GM19193 (cell line): Measurements from ENCODE around the gene BAZ1A.
A peak's percentile ranks its signal among the peaks of the same experiment; 100 is the strongest.

Experiments used
- POLR2A ChIP-seq: IDR thresholded peaks from 4 replicates; pipeline ENCODE4 v1.6.1; 2011; ENCODE audit not compliant: insufficient read depth, insufficient read length; ENCODE audit errors: extremely low read depth

Gene BAZ1A, protein sequence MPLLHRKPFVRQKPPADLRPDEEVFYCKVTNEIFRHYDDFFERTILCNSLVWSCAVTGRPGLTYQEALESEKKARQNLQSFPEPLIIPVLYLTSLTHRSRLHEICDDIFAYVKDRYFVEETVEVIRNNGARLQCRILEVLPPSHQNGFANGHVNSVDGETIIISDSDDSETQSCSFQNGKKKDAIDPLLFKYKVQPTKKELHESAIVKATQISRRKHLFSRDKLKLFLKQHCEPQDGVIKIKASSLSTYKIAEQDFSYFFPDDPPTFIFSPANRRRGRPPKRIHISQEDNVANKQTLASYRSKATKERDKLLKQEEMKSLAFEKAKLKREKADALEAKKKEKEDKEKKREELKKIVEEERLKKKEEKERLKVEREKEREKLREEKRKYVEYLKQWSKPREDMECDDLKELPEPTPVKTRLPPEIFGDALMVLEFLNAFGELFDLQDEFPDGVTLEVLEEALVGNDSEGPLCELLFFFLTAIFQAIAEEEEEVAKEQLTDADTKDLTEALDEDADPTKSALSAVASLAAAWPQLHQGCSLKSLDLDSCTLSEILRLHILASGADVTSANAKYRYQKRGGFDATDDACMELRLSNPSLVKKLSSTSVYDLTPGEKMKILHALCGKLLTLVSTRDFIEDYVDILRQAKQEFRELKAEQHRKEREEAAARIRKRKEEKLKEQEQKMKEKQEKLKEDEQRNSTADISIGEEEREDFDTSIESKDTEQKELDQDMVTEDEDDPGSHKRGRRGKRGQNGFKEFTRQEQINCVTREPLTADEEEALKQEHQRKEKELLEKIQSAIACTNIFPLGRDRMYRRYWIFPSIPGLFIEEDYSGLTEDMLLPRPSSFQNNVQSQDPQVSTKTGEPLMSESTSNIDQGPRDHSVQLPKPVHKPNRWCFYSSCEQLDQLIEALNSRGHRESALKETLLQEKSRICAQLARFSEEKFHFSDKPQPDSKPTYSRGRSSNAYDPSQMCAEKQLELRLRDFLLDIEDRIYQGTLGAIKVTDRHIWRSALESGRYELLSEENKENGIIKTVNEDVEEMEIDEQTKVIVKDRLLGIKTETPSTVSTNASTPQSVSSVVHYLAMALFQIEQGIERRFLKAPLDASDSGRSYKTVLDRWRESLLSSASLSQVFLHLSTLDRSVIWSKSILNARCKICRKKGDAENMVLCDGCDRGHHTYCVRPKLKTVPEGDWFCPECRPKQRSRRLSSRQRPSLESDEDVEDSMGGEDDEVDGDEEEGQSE (N-terminal part only)

DNA sequence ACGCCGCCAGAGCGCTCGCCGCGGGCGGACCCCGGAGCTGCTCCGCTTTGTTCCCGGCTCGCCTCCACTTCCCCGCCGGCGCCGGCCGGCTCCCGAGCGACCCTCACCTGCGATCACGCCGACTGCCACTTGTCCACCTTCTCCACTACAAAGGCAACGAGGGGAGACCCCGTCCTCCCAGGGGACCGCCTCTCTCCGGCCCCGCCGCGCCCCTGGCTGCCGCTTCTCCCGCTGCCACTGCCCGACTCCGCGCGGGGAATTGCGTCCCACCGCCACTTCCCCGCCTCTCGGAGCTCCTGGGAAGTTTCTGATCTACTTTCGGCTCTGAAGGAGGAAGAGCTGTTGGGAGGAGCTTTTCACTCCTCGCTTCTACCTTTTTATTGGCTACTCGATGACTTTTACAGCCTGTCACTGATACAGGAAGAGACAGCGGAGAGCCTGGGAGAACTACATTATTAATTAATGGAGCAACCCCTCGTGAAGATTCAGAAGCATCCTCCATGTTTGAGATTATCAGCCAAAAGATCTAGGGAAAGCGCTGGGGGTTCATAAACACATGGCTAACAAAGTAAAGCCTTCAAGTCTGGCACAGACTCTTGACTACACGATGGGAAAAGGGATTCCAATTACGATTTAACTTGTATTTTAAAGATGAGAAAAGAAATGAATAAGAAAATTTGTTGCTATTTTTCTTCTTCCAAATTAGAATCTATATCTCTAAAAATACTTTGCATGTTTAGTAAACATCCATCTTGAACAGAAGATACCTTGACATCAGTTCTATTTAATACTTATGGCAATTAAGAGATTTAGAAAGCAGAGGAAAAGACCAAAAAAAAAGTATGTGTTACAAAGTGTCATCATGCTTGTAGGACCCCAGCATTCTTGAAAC, at the start of gene BAZ1A:
Gene BAZ1A, minus strand, starts transcription at position 330 of the 892 bp plus-strand sequence. CDS start 756 bp downstream, outside the sequence.
- TF ChIP-seq POLR2A = peak; percentile 74

DNA sequence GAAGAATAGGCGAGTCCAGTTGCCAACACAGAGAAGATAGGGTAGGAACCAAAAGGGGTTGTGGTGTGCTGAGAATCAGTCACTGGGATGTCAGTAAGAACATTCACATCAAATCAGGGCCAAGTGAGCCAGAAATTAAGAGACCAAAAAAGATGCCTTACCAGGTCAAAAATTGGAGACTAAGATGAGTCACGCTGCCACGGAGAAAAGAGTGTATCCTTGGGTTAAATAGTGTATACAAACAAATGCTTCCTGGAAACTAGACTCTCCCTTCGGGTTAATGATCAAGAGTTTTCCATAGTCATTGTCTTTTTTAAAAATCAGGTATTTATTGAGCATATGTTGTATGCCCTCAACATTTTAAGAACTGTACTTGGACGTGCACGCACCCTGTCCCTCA, 45.2 kb upstream of the BAZ1A start:
- TF ChIP-seq POLR2A = no peak

DNA sequence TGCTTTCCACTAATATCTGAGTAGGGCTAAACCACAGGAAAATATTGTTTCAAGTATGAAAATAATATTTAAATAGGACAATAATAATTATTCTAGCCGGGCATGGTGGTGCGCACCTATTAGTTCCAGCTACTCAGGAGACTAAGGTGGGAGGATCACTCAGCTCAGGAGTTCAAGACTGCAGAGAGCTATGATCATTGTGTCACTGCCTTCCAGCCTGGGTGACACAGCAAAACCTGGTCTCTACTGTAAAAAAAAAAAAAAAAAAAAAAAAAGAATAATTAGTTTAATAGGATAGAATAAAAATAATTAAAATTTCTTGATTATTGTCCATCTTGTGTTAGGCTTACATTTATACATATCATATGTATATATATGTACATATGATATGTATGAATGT, 38.5 kb upstream of the BAZ1A start:
- no peak for TF ChIP-seq POLR2A

DNA sequence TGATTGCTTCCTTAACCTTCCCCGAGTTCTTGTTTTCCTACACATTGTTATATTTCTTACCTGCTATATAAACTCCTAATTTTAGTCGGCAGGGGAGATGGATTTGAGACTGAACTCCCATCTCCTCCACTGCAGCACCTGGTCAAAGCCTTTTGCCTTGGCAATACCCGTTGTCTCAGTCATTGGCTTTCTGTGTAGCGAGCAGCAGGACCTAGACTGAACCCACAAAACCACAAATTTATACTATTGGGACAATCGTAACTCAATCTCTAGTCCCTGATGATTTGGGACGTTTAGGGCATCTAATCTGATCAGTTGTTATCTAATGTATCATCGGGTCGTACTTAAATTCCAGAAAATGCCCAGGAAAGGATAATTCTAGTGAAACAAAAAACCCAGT, 37.8 kb upstream of the BAZ1A start:
- TF ChIP-seq POLR2A = no peak

DNA sequence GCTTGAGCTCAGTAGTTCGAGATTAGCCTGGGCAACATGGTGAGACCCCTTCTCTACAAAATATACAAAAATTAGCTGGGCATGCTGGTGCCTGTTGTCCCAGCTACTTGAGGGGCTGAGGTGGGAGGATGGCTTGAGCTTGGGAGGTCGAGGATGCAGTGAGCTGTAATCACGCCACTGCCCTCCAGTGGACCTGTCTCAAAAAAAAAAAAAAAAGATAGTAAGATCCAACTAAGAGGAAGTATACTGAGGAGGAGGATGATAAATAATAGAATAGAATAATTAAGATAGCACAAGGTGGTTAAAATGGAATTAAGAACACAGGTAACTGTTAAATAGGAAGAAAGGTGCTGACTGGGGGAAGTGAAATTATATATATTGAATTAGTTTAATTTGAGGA, 37.0 kb upstream of the BAZ1A start:
- no peak for TF ChIP-seq POLR2A

GRCh38 chr14:34911209-34912150, 36.3 kb upstream of the BAZ1A start:
- TF ChIP-seq POLR2A = no peak

GRCh38 chr14:34906287-34906686, 31.1 kb upstream of the BAZ1A start:
- TF ChIP-seq POLR2A = no peak

DNA sequence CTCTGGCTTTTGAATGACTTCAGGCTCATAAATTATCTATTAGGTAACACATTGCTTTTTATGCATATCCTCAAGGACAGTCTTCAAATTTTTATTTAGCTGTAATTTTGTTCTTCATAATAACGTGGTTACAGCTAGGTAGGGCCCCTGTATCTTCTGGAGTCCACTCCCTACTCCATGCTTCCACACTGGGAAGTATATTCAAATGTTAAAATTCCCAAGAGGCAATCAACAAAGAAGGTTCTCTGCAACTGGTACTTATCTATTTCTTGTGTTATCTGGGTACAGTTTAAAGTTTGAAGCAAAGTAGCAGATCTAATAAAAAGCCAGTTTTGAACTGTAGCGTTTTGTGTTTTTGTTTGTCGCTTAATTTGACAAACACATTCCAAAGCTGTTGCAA, 20.1 kb upstream of the BAZ1A start:
- no peak for TF ChIP-seq POLR2A

- no peak for TF ChIP-seq POLR2A
Measured at GRCh38 chr14:34890937-34891336, 15.8 kb upstream of the BAZ1A start.

- no peak for TF ChIP-seq POLR2A
Measured at GRCh38 chr14:34888186-34888585, 13.0 kb upstream of the BAZ1A start.

DNA sequence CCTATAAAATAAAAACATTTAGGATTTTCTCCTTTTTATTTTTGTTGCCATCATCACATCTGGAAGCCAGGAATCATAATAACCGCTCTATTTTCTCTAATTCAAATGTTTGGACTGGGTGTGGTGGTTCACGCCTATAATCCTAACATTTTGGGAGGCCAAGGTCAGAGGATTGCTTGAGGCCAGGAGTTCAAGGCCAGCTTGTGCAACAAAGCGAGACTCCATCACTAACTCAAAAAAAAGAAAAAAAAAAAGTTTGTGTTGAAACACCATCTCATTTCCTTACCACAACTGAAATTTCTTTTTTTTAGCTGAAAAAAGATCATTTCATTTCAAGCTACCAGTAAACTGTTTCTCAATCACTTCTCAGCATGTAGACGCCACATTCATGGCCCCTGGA, 8.8 kb upstream of the BAZ1A start:
- TF ChIP-seq POLR2A = no peak

DNA sequence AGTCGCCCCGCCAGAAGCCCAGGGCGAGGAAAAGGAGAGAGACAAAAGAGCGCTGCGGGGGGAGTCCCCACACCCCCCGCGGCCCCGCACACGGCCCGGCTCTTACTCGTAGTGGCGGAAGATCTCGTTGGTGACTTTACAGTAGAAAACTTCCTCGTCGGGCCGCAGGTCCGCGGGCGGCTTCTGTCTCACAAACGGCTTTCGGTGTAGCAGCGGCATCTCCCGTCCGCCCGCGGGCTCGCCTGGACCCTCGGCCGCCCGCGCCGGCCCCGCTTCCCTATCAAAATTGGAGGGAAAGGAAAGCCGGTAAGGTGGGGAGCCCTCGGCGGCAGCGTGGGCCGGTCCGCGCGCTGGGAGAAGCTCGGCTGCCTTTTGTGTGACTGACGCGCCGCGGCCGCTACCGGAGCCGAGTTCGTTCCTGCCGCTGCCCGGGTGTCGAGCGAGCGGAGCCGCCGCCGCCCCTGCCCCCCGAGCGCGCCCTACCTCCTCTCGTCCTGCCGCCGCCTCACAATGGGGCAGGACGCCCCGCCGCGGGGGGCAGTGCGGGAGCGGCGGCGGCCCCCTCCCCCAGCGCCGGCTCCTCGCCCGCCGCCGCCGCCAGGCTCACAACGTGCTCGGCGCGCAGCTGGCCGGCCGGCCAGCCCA, 652 bp downstream of the BAZ1A start:
- no peak for TF ChIP-seq POLR2A

DNA sequence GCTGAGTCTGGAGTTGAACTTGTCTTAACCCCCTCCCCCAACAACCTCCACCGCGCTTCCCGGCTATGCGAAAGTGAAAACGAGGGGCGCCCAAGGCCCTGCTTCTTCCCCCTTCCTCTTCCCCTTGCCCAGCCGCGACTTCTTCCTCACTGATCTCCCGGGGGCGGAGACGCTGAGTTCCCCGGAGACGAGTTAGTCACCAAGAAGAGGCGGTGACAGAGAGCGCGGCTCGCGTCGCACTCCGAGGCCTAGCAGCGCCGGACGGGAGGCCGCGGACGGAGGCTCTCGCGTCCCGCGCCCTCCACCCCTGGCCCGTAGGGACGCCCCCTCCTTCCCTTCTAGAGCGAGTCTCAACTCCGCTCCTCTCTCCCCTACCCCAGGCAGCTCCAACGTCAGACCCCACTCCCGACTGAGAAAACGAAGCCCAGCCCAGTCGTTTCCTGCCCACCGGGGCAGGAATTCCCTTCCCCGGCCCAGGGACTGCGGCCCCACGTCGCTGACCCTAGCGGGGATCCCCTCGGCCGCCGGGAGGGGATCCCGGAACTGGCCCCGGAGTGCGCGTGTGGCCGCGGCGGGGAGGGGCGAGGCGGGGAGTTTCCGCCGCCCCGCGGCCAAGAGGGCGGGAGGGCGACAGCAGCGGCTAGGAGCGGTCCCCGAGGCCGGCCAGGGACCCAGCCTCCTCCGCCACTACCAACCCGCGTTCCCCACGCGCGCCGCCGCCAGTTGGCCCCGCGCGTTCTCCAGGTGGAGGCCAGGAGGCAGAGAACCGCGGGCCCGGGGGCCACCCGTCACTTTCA, 1.4 kb downstream of the BAZ1A start:
- peak; percentile 59 for TF ChIP-seq POLR2A
